ENCODE data around the gene FAM50A.

DNA sequence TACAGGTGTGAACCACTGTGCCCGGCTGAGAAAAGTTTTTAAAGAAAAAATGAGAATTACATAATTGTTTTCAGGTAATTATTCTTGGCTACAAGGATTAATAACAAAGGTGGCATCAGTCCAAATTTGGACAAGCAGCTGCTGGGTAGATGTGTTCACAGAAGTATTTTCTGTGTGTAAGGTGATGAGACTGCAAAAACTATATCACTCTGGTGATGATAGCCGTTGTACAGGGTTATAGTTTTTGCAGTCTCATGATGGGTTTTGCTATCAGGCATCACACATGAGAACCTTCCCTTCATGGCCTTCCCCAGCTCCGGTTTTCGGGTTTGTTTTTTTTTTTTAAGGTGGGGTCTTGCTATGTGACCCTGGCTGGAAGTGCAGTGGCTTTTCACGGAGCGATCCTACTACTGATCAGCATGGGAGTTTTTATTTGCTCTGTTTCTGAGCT lies 51.6 kb downstream of the FAM50A start:
- TF ChIP-seq, protein P1, sequence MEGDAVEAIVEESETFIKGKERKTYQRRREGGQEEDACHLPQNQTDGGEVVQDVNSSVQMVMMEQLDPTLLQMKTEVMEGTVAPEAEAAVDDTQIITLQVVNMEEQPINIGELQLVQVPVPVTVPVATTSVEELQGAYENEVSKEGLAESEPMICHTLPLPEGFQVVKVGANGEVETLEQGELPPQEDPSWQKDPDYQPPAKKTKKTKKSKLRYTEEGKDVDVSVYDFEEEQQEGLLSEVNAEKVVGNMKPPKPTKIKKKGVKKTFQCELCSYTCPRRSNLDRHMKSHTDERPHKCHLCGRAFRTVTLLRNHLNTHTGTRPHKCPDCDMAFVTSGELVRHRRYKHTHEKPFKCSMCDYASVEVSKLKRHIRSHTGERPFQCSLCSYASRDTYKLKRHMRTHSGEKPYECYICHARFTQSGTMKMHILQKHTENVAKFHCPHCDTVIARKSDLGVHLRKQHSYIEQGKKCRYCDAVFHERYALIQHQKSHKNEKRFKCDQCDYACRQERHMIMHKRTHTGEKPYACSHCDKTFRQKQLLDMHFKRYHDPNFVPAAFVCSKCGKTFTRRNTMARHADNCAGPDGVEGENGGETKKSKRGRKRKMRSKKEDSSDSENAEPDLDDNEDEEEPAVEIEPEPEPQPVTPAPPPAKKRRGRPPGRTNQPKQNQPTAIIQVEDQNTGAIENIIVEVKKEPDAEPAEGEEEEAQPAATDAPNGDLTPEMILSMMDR (IDR thresholded peaks at IDR 0.05; ENCODE audit: poor library complexity, severe bottlenecking), result no peak
- TF ChIP-seq, protein P2, sequence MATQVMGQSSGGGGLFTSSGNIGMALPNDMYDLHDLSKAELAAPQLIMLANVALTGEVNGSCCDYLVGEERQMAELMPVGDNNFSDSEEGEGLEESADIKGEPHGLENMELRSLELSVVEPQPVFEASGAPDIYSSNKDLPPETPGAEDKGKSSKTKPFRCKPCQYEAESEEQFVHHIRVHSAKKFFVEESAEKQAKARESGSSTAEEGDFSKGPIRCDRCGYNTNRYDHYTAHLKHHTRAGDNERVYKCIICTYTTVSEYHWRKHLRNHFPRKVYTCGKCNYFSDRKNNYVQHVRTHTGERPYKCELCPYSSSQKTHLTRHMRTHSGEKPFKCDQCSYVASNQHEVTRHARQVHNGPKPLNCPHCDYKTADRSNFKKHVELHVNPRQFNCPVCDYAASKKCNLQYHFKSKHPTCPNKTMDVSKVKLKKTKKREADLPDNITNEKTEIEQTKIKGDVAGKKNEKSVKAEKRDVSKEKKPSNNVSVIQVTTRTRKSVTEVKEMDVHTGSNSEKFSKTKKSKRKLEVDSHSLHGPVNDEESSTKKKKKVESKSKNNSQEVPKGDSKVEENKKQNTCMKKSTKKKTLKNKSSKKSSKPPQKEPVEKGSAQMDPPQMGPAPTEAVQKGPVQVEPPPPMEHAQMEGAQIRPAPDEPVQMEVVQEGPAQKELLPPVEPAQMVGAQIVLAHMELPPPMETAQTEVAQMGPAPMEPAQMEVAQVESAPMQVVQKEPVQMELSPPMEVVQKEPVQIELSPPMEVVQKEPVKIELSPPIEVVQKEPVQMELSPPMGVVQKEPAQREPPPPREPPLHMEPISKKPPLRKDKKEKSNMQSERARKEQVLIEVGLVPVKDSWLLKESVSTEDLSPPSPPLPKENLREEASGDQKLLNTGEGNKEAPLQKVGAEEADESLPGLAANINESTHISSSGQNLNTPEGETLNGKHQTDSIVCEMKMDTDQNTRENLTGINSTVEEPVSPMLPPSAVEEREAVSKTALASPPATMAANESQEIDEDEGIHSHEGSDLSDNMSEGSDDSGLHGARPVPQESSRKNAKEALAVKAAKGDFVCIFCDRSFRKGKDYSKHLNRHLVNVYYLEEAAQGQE (IDR thresholded peaks at IDR 0.05; ENCODE audit: borderline replicate concordance), result no peak
- TF ChIP-seq EP300 (conservative IDR thresholded peaks at IDR 0.05; ENCODE audit: poor library complexity, severe bottlenecking) (no peak), SMC3 (conservative IDR thresholded peaks at IDR 0.05; ENCODE audit: poor library complexity) (no peak)
